Liver (tissue), 9 donors: ENCODE data around the gene USP40. TPM values are rescaled to one million over a fixed set of nuclear protein-coding genes. Genes with fewer than 3 reads are reported as not detected.
A peak's percentile ranks its signal among the peaks of the same experiment; 100 is the strongest.

Source experiments
- DNase-seq: peaks from one replicate; pipeline ENCODE4 v3.0.0-alpha.2; 2017; ENCODE audit warnings: low spot score
- H3K27ac ChIP-seq, 2 donors: one replicate each; pipeline ENCODE4 v1.7.0; 2013; ENCODE audit warnings: inconsistent platforms in 2 of 2, low read length in 2 of 2, control low read depth in 1 of 2, low read depth in 1 of 2, mild to moderate bottlenecking in 1 of 2
- H3K27me3 ChIP-seq, 4 donors: one replicate each; pipeline versions ENCODE4 v1.6.1 to v1.7.0; 2013; ENCODE audit warnings: low read length in 3 of 4, inconsistent platforms in 1 of 4, mild to moderate bottlenecking in 1 of 4, moderate library complexity in 1 of 4; ENCODE audit not compliant: control insufficient read depth in 4 of 4, insufficient read depth in 4 of 4
- H3K36me3 ChIP-seq, 4 donors: one replicate each; pipeline versions ENCODE4 v1.6.1 to v1.7.0; 2013; ENCODE audit warnings: low read length in 3 of 4, mild to moderate bottlenecking in 3 of 4, low read depth in 1 of 4, moderate library complexity in 1 of 4; ENCODE audit not compliant: control insufficient read depth in 4 of 4, insufficient read depth in 3 of 4
- H3K4me1 ChIP-seq, 4 donors: one replicate each; pipeline versions ENCODE4 v1.6.1 to v1.7.0; 2013; ENCODE audit warnings: low read length in 3 of 4, mild to moderate bottlenecking in 3 of 4, moderate library complexity in 1 of 4; ENCODE audit not compliant: control insufficient read depth in 4 of 4, insufficient read depth in 4 of 4
- H3K4me3 ChIP-seq, 3 donors: one replicate each; pipeline versions ENCODE4 v1.6.1 to v1.7.0; 2013; ENCODE audit warnings: low read length in 3 of 3, control low read depth in 1 of 3, low read depth in 1 of 3, mild to moderate bottlenecking in 1 of 3
- H3K9ac ChIP-seq, 2 donors: one replicate each; pipeline ENCODE4 v1.7.0; 2013; ENCODE audit warnings: low read length in 2 of 2, mild to moderate bottlenecking in 2 of 2, moderate library complexity in 2 of 2, control low read depth in 1 of 2, low read depth in 1 of 2
- H3K9me3 ChIP-seq, 4 donors: one replicate each; pipeline versions ENCODE4 v1.6.1 to v1.7.0; 2013; ENCODE audit warnings: low read length in 3 of 4; ENCODE audit not compliant: control insufficient read depth in 4 of 4
- ATF3 ChIP-seq: IDR thresholded peaks from 2 replicates; pipeline ENCODE4 v1.6.1; 2016; ENCODE audit warnings: antibody characterized with exemption
- CTCF ChIP-seq: fragments of 150-350 bp; IDR thresholded peaks from 2 replicates; pipeline ENCODE4 v1.5.1; 2017; ENCODE audit warnings: improper control_type of control experiment, low read depth, low read length; ENCODE audit not compliant: missing input control
- EGR1 ChIP-seq, 2 donors: IDR thresholded peaks; 2 replicates each; pipeline ENCODE4 v1.6.1; 2016 to 2018; ENCODE audit warnings: antibody characterized with exemption in 2 of 2, low read depth in 2 of 2
- FOXA1 ChIP-seq: IDR thresholded peaks from 2 replicates; pipeline ENCODE4 v1.6.1; 2016; ENCODE audit warnings: antibody characterized with exemption
- FOXA2 ChIP-seq: IDR thresholded peaks from 2 replicates; pipeline ENCODE4 v1.6.1; 2016; ENCODE audit warnings: antibody characterized with exemption
- GABPA ChIP-seq, 2 donors: IDR thresholded peaks in 1 of 2; conservative IDR thresholded peaks in 1 of 2; 2 replicates each; pipeline ENCODE4 v1.6.1; 2016; ENCODE audit warnings: antibody characterized with exemption in 2 of 2, mild to moderate bottlenecking in 1 of 2, moderate library complexity in 1 of 2
- HNF4A ChIP-seq, 2 donors: conservative IDR thresholded peaks; 2 replicates each; pipeline ENCODE4 v1.6.1; 2016; ENCODE audit warnings: antibody characterized with exemption in 2 of 2, mild to moderate bottlenecking in 2 of 2
- HNF4G ChIP-seq: IDR thresholded peaks from 2 replicates; pipeline ENCODE4 v1.6.1; 2016; ENCODE audit warnings: antibody characterized with exemption
- JUND ChIP-seq, 2 donors: IDR thresholded peaks; 2 replicates each; pipeline ENCODE4 v1.6.1; 2016; ENCODE audit warnings: antibody characterized with exemption in 2 of 2
- MAX ChIP-seq: IDR thresholded peaks from 2 replicates; pipeline ENCODE4 v1.6.1; 2016; ENCODE audit warnings: antibody characterized with exemption
- NR2F2 ChIP-seq: IDR thresholded peaks from 2 replicates; pipeline ENCODE4 v1.6.1; 2016; ENCODE audit warnings: antibody characterized with exemption
- RAD21 ChIP-seq, 2 donors: IDR thresholded peaks; 2 replicates each; pipeline ENCODE4 v1.6.1; 2016; ENCODE audit warnings: antibody characterized with exemption in 2 of 2, mild to moderate bottlenecking in 2 of 2
- REST ChIP-seq: IDR thresholded peaks from 2 replicates; pipeline ENCODE4 v1.6.1; 2016; ENCODE audit warnings: antibody characterized with exemption, mild to moderate bottlenecking
- RXRA ChIP-seq, 2 donors: IDR thresholded peaks; 2 replicates each; pipeline ENCODE4 v1.6.1; 2017 to 2018; ENCODE audit warnings: antibody characterized with exemption in 2 of 2, mild to moderate bottlenecking in 1 of 2
- SP1 ChIP-seq: IDR thresholded peaks from 2 replicates; pipeline ENCODE4 v1.6.1; 2018; ENCODE audit warnings: antibody characterized with exemption, mild to moderate bottlenecking
- TAF1 ChIP-seq: conservative IDR thresholded peaks from 2 replicates; pipeline ENCODE4 v1.6.1; 2016; ENCODE audit warnings: antibody characterized with exemption, mild to moderate bottlenecking
- YY1 ChIP-seq: IDR thresholded peaks from 2 replicates; pipeline ENCODE4 v1.6.1; 2016; ENCODE audit warnings: antibody characterized with exemption, mild to moderate bottlenecking
- ZBTB33 ChIP-seq: IDR thresholded peaks from 2 replicates; pipeline ENCODE4 v1.6.1; 2016; ENCODE audit warnings: antibody characterized with exemption
- WGBS: extraction: QIAGEN DNeasy Blood & Tissue Kit; methylation state at CpG from one replicate; pipeline ENCODE4 v1.1.7; 2013; 5-methylcytosine and 5-hydroxymethylcytosine counted together
- polyA plus RNA-seq, 2 donors: library from polyadenylated mRNA; stranded (reverse) in 1 of 2; unstranded in 1 of 2; fragments of 200-250 nt in 1 of 2; fragments of >200 nt in 1 of 2; fragmentation: Nextera tagmentation in 1 of 2; extraction: Ambion mirVana in 1 of 2; gene quantifications; one replicate each; pipeline versions ENCODE4 v1.2.1 to v1.2.3, GENCODE V29; 2013 to 2015
- total RNA-seq, 2 donors: library from RNA; depleted of rRNA; stranded (reverse); fragments of >200 nt; gene quantifications; one replicate each; pipeline ENCODE4 v1.2.3, GENCODE V29; 2014
- donor health status: healthy.
- donor health status: healthy.
- donor health status: healthy.
- donor health status: healthy.
- donor health status: healthy.

USP40 gene
- total and polyA plus RNA-seq, 4 donors: 12.0 to 29.0 (median 17.1) TPM

GRCh38 chr2:233468741-233469110 is 97.9 kb downstream of the USP40 start:
- Histone ChIP-seq H3K4me3 (no peak overlapping the region), H3K27me3 (no peaks in the 10 kb centered on the region), H3K9ac (no peak overlapping the region), H3K4me1 (no peaks in the 10 kb centered on the region), H3K36me3 (peaks cover 9 to 68% (median 17%) of the 10 kb centered on the region in 4 donors), H3K9me3 (no peaks in the 10 kb centered on the region), H3K27ac (peak overlapping the region in 1 of 2 donors; percentile 48)
- no peak for DNase-seq
- 96% methylated on average over 8 of the region's 8 CpGs for WGBS
- TF ChIP-seq FOXA2: no peak

- Histone ChIP-seq H3K27ac (no peak overlapping the region), H3K4me3 (no peak overlapping the region), H3K36me3 (peaks cover 9 to 73% (median 20%) of the 10 kb centered on the region in 4 donors), H3K27me3 (no peaks in the 10 kb centered on the region), H3K9ac (no peak overlapping the region), H3K9me3 (no peaks in the 10 kb centered on the region), H3K4me1 (no peaks in the 10 kb centered on the region)
- no peak for DNase-seq
- no peak for TF ChIP-seq RAD21 (IDR thresholded peaks at IDR 0.05)
- no peak for TF ChIP-seq REST
- TF ChIP-seq TAF1: no peak
- TF ChIP-seq HNF4A (conservative IDR thresholded peaks at IDR 0.05): no peak
- TF ChIP-seq MAX: no peak
- no peak for TF ChIP-seq FOXA2
- no peak for TF ChIP-seq RXRA (IDR thresholded peaks at IDR 0.05)
- TF ChIP-seq GABPA (IDR thresholded peaks at IDR 0.05 in 1 of 2, conservative IDR thresholded peaks at IDR 0.05 in 1 of 2): no peak
- TF ChIP-seq CTCF: no peak
- no peak for TF ChIP-seq NR2F2
- no peak for TF ChIP-seq HNF4G
- TF ChIP-seq FOXA1: no peak
- TF ChIP-seq YY1: no peak
- TF ChIP-seq JUND (IDR thresholded peaks at IDR 0.05): no peak
- no peak for TF ChIP-seq ZBTB33
- TF ChIP-seq EGR1 (IDR thresholded peaks at IDR 0.05; ENCODE audit: low read depth in 2 of 2): no peak
- no peak for TF ChIP-seq ATF3
- no peak for TF ChIP-seq SP1
- 94% methylated on average over 22 of the region's 22 CpGs for WGBS
Observed at GRCh38 chr2:233468047-233468740, 98.4 kb downstream of the USP40 start.
